Measurements from ENCODE around the gene COL13A1.

GRCh38 chr10:69871074-69871473 lies 69.4 kb downstream of the COL13A1 start:
- TF ChIP-seq CTCF (IDR thresholded peaks at IDR 0.05) (no peak), POLR2A (IDR thresholded peaks at IDR 0.05) (no peak), EP300 (IDR thresholded peaks at IDR 0.05) (no peak)
